Lower lobe of right lung (tissue), 2 donors: Measurements from ENCODE around the gene CARD10. TPM values are rescaled to one million over a fixed set of nuclear protein-coding genes. Genes with fewer than 3 reads are reported as not detected.

Experiments used
- ATAC-seq, 2 donors: fragments of 200-7000 bp; cut with Tn5 transposase; one replicate each; pipeline ENCODE4 v1.9.1; 2020 to 2022; ENCODE audit warnings: mild to moderate bottlenecking in 2 of 2, moderate library complexity in 2 of 2
- DNase-seq: peaks from one replicate; pipeline ENCODE4 v3.0.0-alpha.2; 2020
- H3K27ac ChIP-seq: fragments of 200-600 bp; one replicate; pipeline ENCODE4 v1.8.0; 2022
- H3K27me3 ChIP-seq: fragments of 200-600 bp; one replicate; pipeline ENCODE4 v1.8.0; 2022; ENCODE audit warnings: low read depth
- H3K36me3 ChIP-seq: fragments of 200-600 bp; one replicate; pipeline ENCODE4 v1.8.0; 2022; ENCODE audit warnings: mild to moderate bottlenecking
- H3K4me1 ChIP-seq: fragments of 200-600 bp; one replicate; pipeline ENCODE4 v1.8.0; 2022
- H3K4me3 ChIP-seq: fragments of 200-600 bp; one replicate; pipeline ENCODE4 v1.8.0; 2022; ENCODE audit warnings: mild to moderate bottlenecking
- H3K9me3 ChIP-seq: fragments of 200-600 bp; one replicate; pipeline ENCODE4 v1.8.0; 2022
- intact Hi-C: fragments of 100-400 bp; cut with DNase I; formaldehyde crosslinking; loops from one replicate; pipeline ENCODE4 v1.11.0; 2022
- total RNA-seq: library from RNA; stranded (reverse); fragmentation: NEBNext Ultra II Directional; extraction: Animal tissue kit (Norgen Biotek cat#: 25700); gene quantifications from one replicate; pipeline ENCODE4 v1.2.1, GENCODE V29; 2021
- TF ChIP-seq, protein P1 (sequence below): fragments of 200-600 bp; IDR thresholded peaks from one replicate; pipeline ENCODE4 v1.8.0; 2022; ENCODE audit warnings: antibody characterized with exemption, mild to moderate bottlenecking
- donor health status: DM: no; HTN: yes; CAD: no; lungs with severe emphysema.

Gene CARD10
- total RNA-seq, 1 donor from 2014 or later = 14.9 TPM

- Histone ChIP-seq H3K4me1 (peaks cover 9% of the 10 kb centered on the region), H3K27me3 (no peaks in the 10 kb centered on the region), H3K9me3 (no peaks in the 10 kb centered on the region), H3K4me3 (no peak overlapping the region), H3K27ac (no peak overlapping the region), H3K36me3 (no peaks in the 10 kb centered on the region)
- DNase-seq = no peak
- TF ChIP-seq, protein P1, sequence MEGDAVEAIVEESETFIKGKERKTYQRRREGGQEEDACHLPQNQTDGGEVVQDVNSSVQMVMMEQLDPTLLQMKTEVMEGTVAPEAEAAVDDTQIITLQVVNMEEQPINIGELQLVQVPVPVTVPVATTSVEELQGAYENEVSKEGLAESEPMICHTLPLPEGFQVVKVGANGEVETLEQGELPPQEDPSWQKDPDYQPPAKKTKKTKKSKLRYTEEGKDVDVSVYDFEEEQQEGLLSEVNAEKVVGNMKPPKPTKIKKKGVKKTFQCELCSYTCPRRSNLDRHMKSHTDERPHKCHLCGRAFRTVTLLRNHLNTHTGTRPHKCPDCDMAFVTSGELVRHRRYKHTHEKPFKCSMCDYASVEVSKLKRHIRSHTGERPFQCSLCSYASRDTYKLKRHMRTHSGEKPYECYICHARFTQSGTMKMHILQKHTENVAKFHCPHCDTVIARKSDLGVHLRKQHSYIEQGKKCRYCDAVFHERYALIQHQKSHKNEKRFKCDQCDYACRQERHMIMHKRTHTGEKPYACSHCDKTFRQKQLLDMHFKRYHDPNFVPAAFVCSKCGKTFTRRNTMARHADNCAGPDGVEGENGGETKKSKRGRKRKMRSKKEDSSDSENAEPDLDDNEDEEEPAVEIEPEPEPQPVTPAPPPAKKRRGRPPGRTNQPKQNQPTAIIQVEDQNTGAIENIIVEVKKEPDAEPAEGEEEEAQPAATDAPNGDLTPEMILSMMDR = no peak
- ATAC-seq = peak in 1 of 2 donors; percentile 20
- intact Hi-C loops = no loop called here
Observed at GRCh38 chr22:37526376-37526775, 7.2 kb upstream of the CARD10 start.

DNA sequence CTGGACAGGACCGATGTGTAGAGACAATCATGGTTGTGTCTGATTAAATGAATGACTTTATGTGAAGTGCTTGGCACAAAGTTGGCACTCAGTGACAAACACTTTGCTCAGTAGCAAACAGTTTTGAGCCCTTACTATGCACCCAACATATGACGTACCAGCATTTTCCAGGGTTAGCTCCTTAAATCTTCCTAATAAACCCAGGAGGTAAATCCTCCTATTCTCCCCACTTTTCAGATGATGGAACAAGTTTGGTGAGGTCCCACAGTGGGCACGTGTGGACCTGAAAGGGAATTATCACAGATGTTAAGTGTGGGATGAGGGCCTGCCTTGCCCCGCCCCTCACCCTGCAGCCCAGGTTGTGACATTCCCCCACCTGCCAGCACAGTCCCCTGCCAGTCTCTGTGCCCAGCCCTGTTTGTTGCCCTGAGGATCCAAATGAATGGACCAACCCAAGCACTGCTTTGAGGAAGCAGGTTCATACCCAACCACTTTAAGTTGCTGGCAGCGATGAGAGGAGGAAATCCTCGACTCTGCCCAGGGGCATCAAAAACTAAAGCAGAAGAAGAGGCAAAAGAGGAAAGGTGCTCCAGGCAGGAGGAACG is 6.6 kb upstream of the CARD10 start:
- Histone ChIP-seq H3K27me3 (no peaks in the 10 kb centered on the region), H3K9me3 (no peaks in the 10 kb centered on the region), H3K4me1 (peaks cover 12% of the 10 kb centered on the region), H3K36me3 (no peaks in the 10 kb centered on the region), H3K4me3 (no peak overlapping the region), H3K27ac (no peak overlapping the region)
- intact Hi-C loops = no loop called here
- TF ChIP-seq, protein P1 = no peak
- ATAC-seq (peak in 1 of 2 donors; percentile 14), DNase-seq (no peak)

- H3K27me3 ChIP-seq = peaks cover 1% of the 10 kb centered on the region
- intact Hi-C loops = no loop called here
Observed at GRCh38 chr22:37525073-37525745, 6.0 kb upstream of the CARD10 start.

DNA sequence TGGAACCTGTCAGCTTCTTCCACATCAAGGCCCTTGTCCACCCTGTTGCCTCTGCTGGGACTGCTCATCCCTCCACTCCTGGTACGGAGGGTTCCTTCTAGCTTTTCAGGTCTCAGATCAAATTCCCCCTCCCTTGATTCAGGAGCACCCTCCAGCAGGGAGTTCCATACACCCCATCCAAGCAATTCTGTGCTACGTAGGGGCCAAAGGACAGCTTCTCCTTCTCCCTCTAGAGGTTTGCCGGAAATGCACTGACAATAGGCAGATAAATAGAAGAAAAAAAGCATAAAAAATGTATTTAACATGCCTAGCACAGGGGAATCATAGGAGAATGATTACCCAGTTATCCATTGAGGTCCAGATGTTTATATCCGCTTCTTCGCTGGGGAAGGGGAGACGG is 3.3 kb upstream of the CARD10 start:
- intact Hi-C loops = no loop called here
- DNase-seq = no peak
- Histone ChIP-seq H3K4me1 (peaks cover 21% of the 10 kb centered on the region), H3K4me3 (no peak overlapping the region), H3K27ac (no peak overlapping the region), H3K27me3 (peaks cover 22% of the 10 kb centered on the region), H3K9me3 (no peaks in the 10 kb centered on the region), H3K36me3 (no peaks in the 10 kb centered on the region)
- ATAC-seq = no peak
- TF ChIP-seq, protein P1 = no peak

More at GRCh38 chr22:37525073-37525745, 6.0 kb upstream of the CARD10 start:
- Histone ChIP-seq H3K4me3 (no peak overlapping the region), H3K27ac (no peak overlapping the region), H3K9me3 (no peaks in the 10 kb centered on the region), H3K4me1 (peaks cover 17% of the 10 kb centered on the region), H3K36me3 (no peaks in the 10 kb centered on the region)
- TF ChIP-seq, protein P1 = no peak
- ATAC-seq (peak; percentile 34 to 50), DNase-seq (no peak)

DNA sequence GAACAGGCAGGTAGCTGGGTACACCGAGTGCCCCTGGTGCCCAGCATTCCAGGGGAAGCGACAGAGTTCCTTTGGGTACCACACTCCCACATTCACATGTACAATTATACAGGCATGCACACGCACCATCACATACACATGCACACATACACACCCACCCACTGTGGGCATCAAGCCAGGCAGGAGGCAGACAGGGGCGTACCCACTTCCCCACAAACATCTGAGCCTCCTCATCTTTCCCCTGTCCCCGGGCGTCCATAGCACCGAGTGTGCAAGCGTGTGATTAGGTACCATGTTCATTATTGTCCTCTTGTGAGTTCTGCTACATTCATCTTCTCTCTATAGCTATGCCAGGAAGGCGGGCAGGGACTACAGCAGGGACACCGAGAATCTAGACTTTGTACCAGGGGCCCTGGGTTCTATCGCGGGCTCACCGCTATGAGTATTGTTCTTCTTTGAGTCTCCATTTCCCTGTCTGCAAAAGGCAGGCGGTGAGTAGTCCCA is 2.1 kb upstream of the CARD10 start:
- intact Hi-C loops = no loop called here
- Histone ChIP-seq H3K4me1 (peaks cover 21% of the 10 kb centered on the region), H3K27me3 (peaks cover 22% of the 10 kb centered on the region), H3K9me3 (no peaks in the 10 kb centered on the region), H3K4me3 (no peak overlapping the region), H3K36me3 (no peaks in the 10 kb centered on the region), H3K27ac (no peak overlapping the region)
- no peak for DNase-seq
- no peak for ATAC-seq
- TF ChIP-seq, protein P1 = no peak
